IMR-90 (cell line): Measurements from ENCODE around the gene RDH13. TPM values are rescaled to one million over a fixed set of nuclear protein-coding genes. Genes with fewer than 3 reads are reported as not detected.

ENCODE experiments used
- ATAC-seq: fragments of 200-7000 bp; cut with Tn5 transposase; 2 replicates; pipeline ENCODE4 v1.9.1; 2020; ENCODE audit warnings: low read depth, mild to moderate bottlenecking, moderate library complexity
- BruUV-seq: library from RNA; stranded (reverse); fragments of 400-500 nt; replicated peaks from 2 replicates; lab custom pipeline; 2021; lab: Mats Ljungman, UMichigan
- CTCF ChIA-PET: fragments of 300-600 bp; formaldehyde crosslinking; extraction: SDS; loops from one replicate; lab custom pipeline; 2021; ENCODE audit warnings: antibody characterized with exemption; lab: Yijun Ruan, JAX
- POLR2A ChIA-PET: fragments of 300-600 bp; sonication (Branson Sonifier 250); formaldehyde crosslinking; loops from one replicate; lab custom pipeline; 2022; ENCODE audit warnings: antibody characterized with exemption; ENCODE audit not compliant: unreplicated experiment; lab: Charles Lee
- DNase-seq: peaks from one replicate; pipeline ENCODE4 v3.0.0; 2013
- H2AFZ ChIP-seq: replicated peaks from 2 replicates; pipeline ENCODE3; 2013; ENCODE audit warnings: low read length, mild to moderate bottlenecking; ENCODE audit not compliant: poor library complexity
- H2AK5ac ChIP-seq: 2 replicates; pipeline ENCODE4 v1.6.1; 2013; ENCODE audit warnings: low read depth, low read length, inconsistent platforms
- H2AK9ac ChIP-seq: replicated peaks from 2 replicates; pipeline ENCODE3; 2013; ENCODE audit warnings: mild to moderate bottlenecking, low read depth, low read length, moderate library complexity; ENCODE audit not compliant: poor library complexity
- H2BK120ac ChIP-seq: 2 replicates; pipeline ENCODE4 v1.6.1; 2013; ENCODE audit warnings: low read depth, low read length, inconsistent platforms
- H2BK15ac ChIP-seq: 3 replicates; pipeline ENCODE4 v1.6.1; 2013; ENCODE audit warnings: low read depth, low read length, inconsistent platforms
- H2BK20ac ChIP-seq: 2 replicates; pipeline ENCODE4 v1.6.1; 2013; ENCODE audit warnings: low read depth, mild to moderate bottlenecking, inconsistent platforms, low read length, moderate library complexity
- H2BK5ac ChIP-seq: 2 replicates; pipeline ENCODE4 v1.6.1; 2013; ENCODE audit warnings: mild to moderate bottlenecking, low read depth, low read length, inconsistent platforms; ENCODE audit not compliant: poor library complexity, severe bottlenecking
- H3K14ac ChIP-seq: replicated peaks from 2 replicates; pipeline ENCODE4 v1.6.1; 2013; ENCODE audit warnings: low read depth, low read length, inconsistent platforms
- H3K18ac ChIP-seq: 2 replicates; pipeline ENCODE4 v1.6.1; 2013; ENCODE audit warnings: low read depth, low read length, control low read depth
- H3K23ac ChIP-seq: 2 replicates; pipeline ENCODE4 v1.6.1; 2013; ENCODE audit warnings: low read depth, low read length, inconsistent platforms
- H3K27ac ChIP-seq: 2 replicates; pipeline ENCODE4 v1.5.1; 2013; ENCODE audit warnings: mild to moderate bottlenecking, control low read depth, low read length; ENCODE audit not compliant: insufficient read depth
- H3K27me3 ChIP-seq: 2 replicates; pipeline ENCODE4 v1.6.1; 2013; ENCODE audit warnings: low read length; ENCODE audit not compliant: control insufficient read depth, insufficient read depth
- H3K36me3 ChIP-seq: 2 replicates; pipeline ENCODE4 v1.6.1; 2013; ENCODE audit warnings: low read length, mixed read lengths; ENCODE audit not compliant: control insufficient read depth, insufficient read depth
- H3K4ac ChIP-seq: 2 replicates; pipeline ENCODE4 v1.6.1; 2013; ENCODE audit warnings: low read depth, low read length, inconsistent platforms
- H3K4me1 ChIP-seq: 2 replicates; pipeline ENCODE4 v1.6.1; 2013; ENCODE audit warnings: low read length, mixed read lengths; ENCODE audit not compliant: control insufficient read depth, insufficient read depth
- H3K4me2 ChIP-seq: 2 replicates; pipeline ENCODE4 v1.6.1; 2013; ENCODE audit warnings: low read depth, mild to moderate bottlenecking, control low read depth, low read length, moderate library complexity
- H3K4me3 ChIP-seq: 2 replicates; pipeline ENCODE4 v1.5.1; 2013; ENCODE audit warnings: low read depth, mild to moderate bottlenecking, control low read depth, low read length, moderate library complexity; ENCODE audit not compliant: insufficient read depth
- H3K56ac ChIP-seq: 2 replicates; pipeline ENCODE4 v1.6.1; 2013; ENCODE audit warnings: low read length, inconsistent platforms; ENCODE audit not compliant: insufficient read depth; ENCODE audit errors: extremely low read depth
- H3K79me1 ChIP-seq, 2 experiments: 2 replicates each; pipeline ENCODE4 v1.6.1; 2013; ENCODE audit warnings: low read length in 2 of 2, inconsistent platforms in 1 of 2, low read depth in 1 of 2
- H3K9ac ChIP-seq: 2 replicates; pipeline ENCODE4 v1.6.1; 2013; ENCODE audit warnings: low read depth, low read length, control low read depth
- H3K9me1 ChIP-seq: 2 replicates; pipeline ENCODE4 v1.6.1; 2013; ENCODE audit warnings: low read length, inconsistent platforms; ENCODE audit not compliant: insufficient read depth
- H3K9me3 ChIP-seq: 2 replicates; pipeline ENCODE4 v1.6.1; 2013; ENCODE audit warnings: low read length; ENCODE audit not compliant: control insufficient read depth, insufficient read depth
- H4K20me1 ChIP-seq: 2 replicates; pipeline ENCODE4 v1.6.1; 2013; ENCODE audit warnings: low read length, inconsistent platforms; ENCODE audit not compliant: insufficient read depth
- H4K5ac ChIP-seq: 2 replicates; pipeline ENCODE4 v1.6.1; 2013; ENCODE audit warnings: mild to moderate bottlenecking, low read depth, low read length, control low read depth
- H4K8ac ChIP-seq, 2 experiments: 2 replicates each; pipeline ENCODE4 v1.6.1; 2013; ENCODE audit warnings: low read depth in 2 of 2, low read length in 2 of 2, control low read depth in 1 of 2, inconsistent platforms in 1 of 2
- H4K91ac ChIP-seq: 2 replicates; pipeline ENCODE4 v1.6.1; 2013; ENCODE audit warnings: low read depth, low read length, inconsistent platforms; ENCODE audit not compliant: insufficient read depth
- BHLHE40 ChIP-seq: fragments of 150-350 bp; IDR thresholded peaks from 2 replicates; pipeline ENCODE4 v1.6.1; 2016; ENCODE audit warnings: mild to moderate bottlenecking, low read depth, low read length
- CEBPB ChIP-seq: IDR thresholded peaks from 2 replicates; pipeline ENCODE4 v1.6.1; 2012; ENCODE audit warnings: low read depth, low read length, improper control_type of control experiment
- CHD1 ChIP-seq: IDR thresholded peaks from 2 replicates; pipeline ENCODE4 v1.6.1; 2012; ENCODE audit warnings: low read depth, low read length, improper control_type of control experiment
- CTCF ChIP-seq: conservative IDR thresholded peaks from 2 replicates; pipeline ENCODE4 v1.5.1; 2012; ENCODE audit warnings: mild to moderate bottlenecking, low read depth, low read length, improper control_type of control experiment
- ELK1 ChIP-seq: fragments of 150-350 bp; IDR thresholded peaks from 2 replicates; pipeline ENCODE4 v1.6.1; 2016; ENCODE audit warnings: low read depth, mild to moderate bottlenecking, low read length, moderate library complexity, borderline replicate concordance
- FOS ChIP-seq: fragments of 150-350 bp; IDR thresholded peaks from 2 replicates; pipeline ENCODE4 v1.6.1; 2016; ENCODE audit warnings: low read depth, low read length
- MAFK ChIP-seq: IDR thresholded peaks from 2 replicates; pipeline ENCODE4 v1.6.1; 2012; ENCODE audit warnings: low read depth, low read length, improper control_type of control experiment
- MAZ ChIP-seq: IDR thresholded peaks from 2 replicates; pipeline ENCODE4 v1.6.1; 2012; ENCODE audit warnings: low read depth, mild to moderate bottlenecking, low read length, improper control_type of control experiment, moderate library complexity, borderline replicate concordance
- MXI1 ChIP-seq: IDR thresholded peaks from 2 replicates; pipeline ENCODE4 v1.6.1; 2012; ENCODE audit warnings: low read depth, mild to moderate bottlenecking, low read length, moderate library complexity, borderline replicate concordance
- NFE2L2 ChIP-seq: fragments of 150-350 bp; IDR thresholded peaks from 2 replicates; pipeline ENCODE4 v1.6.1; 2016; ENCODE audit warnings: low read depth, mild to moderate bottlenecking, low read length
- POLR2A ChIP-seq: IDR thresholded peaks from 2 replicates; pipeline ENCODE4 v1.6.1; 2012; ENCODE audit warnings: mild to moderate bottlenecking, low read depth, low read length
- RAD21 ChIP-seq: IDR thresholded peaks from 2 replicates; pipeline ENCODE4 v1.6.1; 2012; ENCODE audit warnings: low read length, improper control_type of control experiment
- RCOR1 ChIP-seq: IDR thresholded peaks from 2 replicates; pipeline ENCODE4 v1.6.1; 2012; ENCODE audit warnings: mild to moderate bottlenecking, low read length, improper control_type of control experiment; ENCODE audit not compliant: insufficient replicate concordance
- RFX5 ChIP-seq: IDR thresholded peaks from 2 replicates; pipeline ENCODE4 v1.8.0; 2012; ENCODE audit warnings: low read depth, mild to moderate bottlenecking, low read length, moderate library complexity
- SMC3 ChIP-seq: fragments of 150-350 bp; IDR thresholded peaks from 2 replicates; pipeline ENCODE4 v1.6.1; 2016; ENCODE audit warnings: low read depth, mild to moderate bottlenecking, antibody characterized with exemption, low read length, moderate library complexity
- WGBS, 2 experiments: methylation state at CpG; one replicate each; pipeline versions ENCODE4 v1.1.5 to v1.1.7; 2013; ENCODE audit warnings: missing lambda C conversion rate in 2 of 2; ENCODE audit not compliant: insufficient read length in 1 of 2; ENCODE audit errors: extremely low coverage in 2 of 2; 5-methylcytosine and 5-hydroxymethylcytosine counted together
- dilution Hi-C: fragments of 300-500 bp; cut with HindIII; formaldehyde crosslinking; loops from one replicate; pipeline ENCODE4 v1.14.3; 2018; ENCODE audit warnings: low sequenced_read_pairs; ENCODE audit not compliant: unreplicated experiment
- in situ Hi-C: fragments of 300-500 bp; cut with MboI; formaldehyde crosslinking; loops from 3 replicates; pipeline ENCODE4 v1.14.3; 2019; ENCODE audit warnings: low sequenced_read_pairs, inconsistent platforms, mixed read lengths
- intact Hi-C: fragments of 100-400 bp; cut with micrococcal nuclease; formaldehyde crosslinking; loops from 2 replicates; pipeline ENCODE4 v1.10.0; 2022
- polyA plus RNA-seq, 3 experiments: library from polyadenylated mRNA; depleted of rRNA; stranded (reverse); fragments of >200 nt; gene quantifications; 2 replicates each; pipeline ENCODE4 v1.2.3, GENCODE V29; 2012; ENCODE audit warnings: low replicate concordance in 1 of 3
- total RNA-seq: library from RNA; depleted of rRNA; stranded (reverse); fragments of >200 nt; gene quantifications from 2 replicates; pipeline ENCODE4 v1.2.3, GENCODE V29; 2012

The RDH13 gene
- total and polyA plus RNA-seq, 2 of the 4 experiments (the other 2 are of a cell fraction) = 7.5 to 7.8 TPM

- Histone ChIP-seq H2BK120ac (no peak overlapping the region), H3K23ac (no peak overlapping the region), H3K79me1 (no peaks in the 10 kb centered on the region), H2BK20ac (no peak overlapping the region), H4K8ac (no peak overlapping the region), H3K4me2 (no peak overlapping the region), H3K14ac (no peak overlapping the region), H3K27ac (no peak overlapping the region), H3K18ac (no peak overlapping the region), H3K9ac (no peak overlapping the region), H3K4ac (no peak overlapping the region), H3K27me3 (no peaks in the 10 kb centered on the region), H2AK5ac (no peak overlapping the region), H2BK15ac (no peak overlapping the region), H4K5ac (no peak overlapping the region), H4K20me1 (no peaks in the 10 kb centered on the region), H3K56ac (no peak overlapping the region), H4K91ac (no peak overlapping the region), H3K4me3 (no peak overlapping the region), H3K36me3 (peaks cover 37% of the 10 kb centered on the region), H2AFZ (no peak overlapping the region), H2AK9ac (no peak overlapping the region), H3K9me3 (no peaks in the 10 kb centered on the region), H3K4me1 (no peaks in the 10 kb centered on the region), H3K9me1 (peaks cover 3% of the 10 kb centered on the region; the same call in 1 of the 2 replicates), H2BK5ac (no peak overlapping the region)
- ATAC-seq (no peak), DNase-seq (no peak)
- dilution Hi-C loops (no loop called here), intact Hi-C loops (no loop called here), in situ Hi-C loops (no loop called here)
- POLR2A ChIA-PET = no interaction called here
- CTCF ChIA-PET = no interaction called here
- BruUV-seq = no TSS peak
- TF ChIP-seq MXI1 (no peak), CHD1 (no peak), CEBPB (no peak), NFE2L2 (no peak), RFX5 (no peak), RCOR1 (no peak), FOS (no peak), POLR2A (no peak), RAD21 (no peak), BHLHE40 (no peak), MAZ (no peak), SMC3 (no peak), ELK1 (no peak), MAFK (no peak), CTCF (no peak)
- 93% methylated on average over 3 of the region's 7 CpGs; no CpG with 5 or more reads in 1 of the 2 experiments for WGBS, 2 experiments
Observed at GRCh38 chr19:55053735-55054134, 9.2 kb downstream of the RDH13 start.
